Superior temporal gyrus (tissue), 1 donor: ENCODE results near the gene CAPN7.

Source experiments
- DNase-seq: peaks from one replicate; pipeline ENCODE4 v3.0.0-alpha.2; 2016; ENCODE audit errors: extremely low spot score

The CAPN7 gene

DNA sequence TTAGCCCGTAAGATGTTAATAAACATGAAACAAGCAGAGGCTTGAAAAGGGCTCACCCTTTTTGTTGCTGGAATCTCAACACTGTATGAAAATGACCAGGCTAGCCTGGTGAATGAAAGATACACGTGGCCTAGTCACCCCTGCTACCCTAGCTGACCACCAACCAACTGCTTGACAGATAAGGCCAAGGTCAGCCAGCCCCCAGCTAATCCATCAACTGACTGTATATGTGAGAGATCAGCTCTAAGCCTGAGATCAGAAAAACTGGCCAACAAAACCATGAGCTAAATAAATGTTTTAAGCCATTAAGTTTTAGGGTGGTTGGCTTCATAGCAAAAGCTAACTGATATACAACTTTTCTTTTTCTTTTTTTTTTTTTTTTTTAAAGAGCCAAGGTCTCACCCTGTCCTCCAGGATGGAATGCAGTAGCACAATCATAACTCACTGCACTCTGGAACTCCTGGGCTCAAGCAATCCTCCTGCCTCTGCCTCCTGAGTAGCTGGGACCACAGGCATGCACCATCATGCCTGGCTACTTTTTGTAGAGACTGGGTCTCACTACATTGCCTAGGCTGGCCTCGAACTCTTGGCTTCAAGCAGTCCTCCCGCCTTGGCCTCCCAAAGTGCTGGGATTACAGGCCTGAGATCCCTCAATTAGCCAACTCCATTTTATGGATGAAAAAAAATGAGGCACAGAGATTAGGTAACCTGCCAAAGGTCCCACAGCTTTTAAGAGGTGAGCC lies 91.7 kb downstream of the CAPN7 start:
- no peak for DNase-seq

DNA sequence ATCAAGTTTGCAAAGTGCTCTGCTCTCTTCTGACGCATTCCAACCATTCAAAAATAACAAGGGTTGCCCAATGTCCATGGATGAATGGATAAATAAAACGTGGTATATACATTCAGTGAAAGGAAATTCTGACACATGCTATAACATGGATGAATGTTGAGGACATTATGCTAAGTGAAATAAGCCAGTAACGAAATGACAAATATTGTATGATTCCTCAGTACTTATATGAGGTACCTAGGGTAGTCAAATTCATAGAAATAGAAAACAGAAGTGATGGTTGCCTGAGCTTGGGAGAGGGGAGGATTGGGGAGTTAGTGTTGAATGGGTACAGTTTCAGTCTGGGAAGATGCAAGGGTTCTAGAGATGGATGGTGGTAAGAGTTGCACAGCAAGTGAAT lies 92.5 kb downstream of the CAPN7 start:
- DNase-seq: no peak

DNA sequence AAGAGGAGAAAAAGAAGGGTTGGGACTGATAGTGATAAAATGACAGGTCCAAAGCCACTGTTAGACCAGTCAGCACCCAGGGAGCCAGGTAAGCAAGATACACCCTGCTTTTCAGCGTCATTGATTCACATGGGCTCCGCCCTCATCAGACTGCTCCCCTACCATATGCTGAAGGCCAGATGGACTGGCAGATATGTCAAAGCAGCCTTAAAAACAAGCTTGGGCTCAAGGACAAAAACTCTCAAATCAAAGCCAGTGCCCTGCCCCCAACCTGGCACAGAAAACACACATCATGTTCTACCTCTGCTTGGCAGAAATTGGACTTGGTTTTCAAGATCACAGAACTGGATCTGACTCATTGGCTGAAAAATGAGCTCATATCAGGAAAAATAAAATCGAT lies 93.0 kb downstream of the CAPN7 start:
- no peak for DNase-seq

DNA sequence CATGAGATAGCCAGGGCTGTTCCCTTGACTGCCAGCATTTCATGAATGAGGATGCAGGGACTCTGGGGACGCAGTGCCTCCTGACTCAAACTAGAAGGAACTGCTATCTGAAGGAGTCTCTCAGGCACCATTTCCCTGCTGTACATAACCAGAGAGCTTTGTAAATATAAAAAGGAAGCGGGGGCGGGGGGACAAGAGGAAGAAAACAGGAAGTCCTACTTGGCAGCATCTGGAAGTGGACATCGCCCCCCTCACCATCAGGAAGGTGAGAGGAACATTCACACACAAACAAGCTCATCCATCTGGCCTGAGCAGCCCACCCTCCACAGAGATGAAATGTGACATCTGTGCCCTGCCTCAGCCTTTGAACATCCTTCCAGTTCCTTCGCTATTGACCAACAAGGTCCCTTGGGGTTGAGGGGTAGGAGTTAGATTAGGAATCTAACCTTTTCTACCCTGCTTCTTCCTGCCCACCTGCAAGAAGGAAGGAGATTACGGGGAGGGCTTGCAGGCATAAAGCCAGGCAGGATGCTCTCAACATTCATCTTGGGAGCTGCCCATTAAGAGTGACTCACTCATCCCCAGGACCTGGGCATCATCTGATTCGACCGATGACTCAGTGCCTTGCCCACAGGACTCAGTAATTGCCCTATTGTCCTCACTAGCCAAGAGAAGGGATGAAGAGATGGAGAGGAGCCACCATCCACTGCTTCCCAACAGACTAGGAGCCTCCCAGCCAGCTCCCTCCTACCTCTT lies 94.5 kb downstream of the CAPN7 start:
- DNase-seq: no peak

DNA sequence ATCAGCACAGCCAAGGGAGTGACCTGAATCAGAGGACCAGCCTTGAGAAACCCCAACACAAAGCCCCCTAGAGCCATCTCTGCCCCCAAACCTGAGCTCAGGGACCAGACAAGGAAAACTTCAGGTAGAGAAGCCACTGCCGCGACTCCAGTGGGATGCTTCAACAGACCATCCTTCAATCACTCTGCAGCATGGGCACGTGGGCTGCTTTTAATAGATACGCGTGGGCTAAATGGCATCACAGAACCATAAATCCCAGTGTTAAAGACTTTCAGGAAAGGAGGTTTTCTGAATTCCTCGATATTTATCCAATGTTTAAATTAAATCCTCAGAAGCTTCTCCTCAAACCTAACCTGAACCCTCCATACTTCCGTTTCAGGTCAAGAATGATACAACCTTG lies 95.7 kb downstream of the CAPN7 start:
- no peak for DNase-seq
